K562 (cell line): ENCODE results near the gene IKZF4. TPM values are rescaled to one million over a fixed set of nuclear protein-coding genes. Genes with fewer than 3 reads are reported as not detected.

Experiments
- NRF1 ChIP-seq, 2 experiments: fragments of 450-650 bp; IDR thresholded peaks in 1 of 2; conservative IDR thresholded peaks in 1 of 2; 2 replicates each; pipeline ENCODE4 v1.6.1; 2014; ENCODE audit warnings: mild to moderate bottlenecking in 2 of 2
- RBM14 ChIP-seq: fragments of 200-400 bp; formaldehyde crosslinking; IDR thresholded peaks from 2 replicates; pipeline ENCODE4 v1.6.1; 2018; ENCODE audit warnings: low read depth, mild to moderate bottlenecking, low read length, moderate library complexity, borderline replicate concordance; ENCODE audit not compliant: insufficient read depth
- SP1 ChIP-seq: sonication (generic); formaldehyde crosslinking; IDR thresholded peaks from 2 replicates; pipeline ENCODE4 v1.8.1; 2022; ENCODE audit warnings: mild to moderate bottlenecking, missing genetic modification reagents
- SUPT5H ChIP-seq: fragments of 450-650 bp; IDR thresholded peaks from 2 replicates; pipeline ENCODE4 v1.6.1; 2016
- ZFPM2 ChIP-seq: fragments of 250-450 bp; sonication (Bioruptor Pico); IDR thresholded peaks from 2 replicates; pipeline ENCODE4 v1.5.1; 2022; ENCODE audit warnings: mild to moderate bottlenecking
- ZNF217 ChIP-seq: sonication (generic); formaldehyde crosslinking; IDR thresholded peaks from 2 replicates; pipeline ENCODE4 v1.8.0; 2022; ENCODE audit warnings: mild to moderate bottlenecking, missing genetic modification reagents
- polyA plus RNA-seq, 8 experiments: library from polyadenylated mRNA; depleted of rRNA in 4 of 8; stranded (reverse) in 5 of 8; unstranded in 3 of 8; fragments of >200 nt; fragmentation: Nextera tagmentation in 2 of 8; fragmentation: Illumina TruSeq in 1 of 8; extraction: Ambion mirVana in 2 of 8; extraction: Trizol in 1 of 8; gene quantifications; 2 replicates each; pipeline versions ENCODE4 v1.2.1 to v1.2.3, GENCODE V29; 2011 to 2014; ENCODE audit warnings: inconsistent platforms in 1 of 8, missing spikeins in 1 of 8
- total RNA-seq, 7 experiments: library from RNA; depleted of rRNA in 6 of 7; stranded (reverse); fragments of >200 nt in 6 of 7; fragmentation: Illumina TruSeq in 2 of 7; extraction: Trizol in 2 of 7; gene quantifications; 2 replicates each; pipeline versions ENCODE4 v1.2.1 to v1.2.3, GENCODE V29; 2011 to 2021; ENCODE audit warnings: low replicate concordance in 1 of 7
- TF ChIP-seq, protein P1 (sequence below): fragments of 250-450 bp; sonication (Bioruptor Pico); IDR thresholded peaks from 2 replicates; pipeline ENCODE4 v1.5.0; 2021; ENCODE audit warnings: mild to moderate bottlenecking, moderate library complexity
- TF ChIP-seq, protein P2 (sequence below): fragments of 450-650 bp; formaldehyde crosslinking; IDR thresholded peaks from 2 replicates; pipeline ENCODE4 v1.4.0; 2020; ENCODE audit warnings: mild to moderate bottlenecking, moderate library complexity
- TF ChIP-seq, protein P3 (sequence below): fragments of 450-650 bp; IDR thresholded peaks from 2 replicates; pipeline ENCODE4 v1.6.1; 2016; ENCODE audit warnings: low read depth, mild to moderate bottlenecking, moderate library complexity
- TF ChIP-seq, protein P4 (sequence below), 2 experiments: IDR thresholded peaks; 2 replicates each; pipeline ENCODE4 v1.6.1; 2012; ENCODE audit warnings: improper control_type of control experiment in 2 of 2, low read depth in 2 of 2, low read length in 2 of 2, borderline replicate concordance in 1 of 2
- TF ChIP-seq, protein P5 (sequence below): fragments of 250-450 bp; sonication (Bioruptor Pico); IDR thresholded peaks from 2 replicates; pipeline ENCODE4 v1.4.0; 2020
- TF ChIP-seq, protein P6 (sequence below): fragments of 450-650 bp; formaldehyde crosslinking; IDR thresholded peaks from 2 replicates; pipeline ENCODE4 v1.4.0; 2020; ENCODE audit warnings: mild to moderate bottlenecking, moderate library complexity
- TF ChIP-seq, protein P7 (sequence below), 3 experiments: fragments of 200-800 bp in 1 of 3; sonication (Bioruptor generic) in 1 of 3; sonication (generic) in 1 of 3; formaldehyde crosslinking in 1 of 3; IDR thresholded peaks; 2 replicates each; pipeline versions ENCODE4 v1.6.1 to v1.8.0; 2016 to 2022; ENCODE audit warnings: mild to moderate bottlenecking in 2 of 3, missing compliant biosample characterization in 2 of 3, missing genetic modification characterization in 2 of 3, missing genetic modification reagents in 1 of 3

The IKZF4 gene
- total and polyA plus RNA-seq, 9 of the 15 experiments (the other 6 are each of a cell fraction or from before 2014, with no cell fraction given), result 1.9 to 16.3 (median 3.6) TPM

DNA sequence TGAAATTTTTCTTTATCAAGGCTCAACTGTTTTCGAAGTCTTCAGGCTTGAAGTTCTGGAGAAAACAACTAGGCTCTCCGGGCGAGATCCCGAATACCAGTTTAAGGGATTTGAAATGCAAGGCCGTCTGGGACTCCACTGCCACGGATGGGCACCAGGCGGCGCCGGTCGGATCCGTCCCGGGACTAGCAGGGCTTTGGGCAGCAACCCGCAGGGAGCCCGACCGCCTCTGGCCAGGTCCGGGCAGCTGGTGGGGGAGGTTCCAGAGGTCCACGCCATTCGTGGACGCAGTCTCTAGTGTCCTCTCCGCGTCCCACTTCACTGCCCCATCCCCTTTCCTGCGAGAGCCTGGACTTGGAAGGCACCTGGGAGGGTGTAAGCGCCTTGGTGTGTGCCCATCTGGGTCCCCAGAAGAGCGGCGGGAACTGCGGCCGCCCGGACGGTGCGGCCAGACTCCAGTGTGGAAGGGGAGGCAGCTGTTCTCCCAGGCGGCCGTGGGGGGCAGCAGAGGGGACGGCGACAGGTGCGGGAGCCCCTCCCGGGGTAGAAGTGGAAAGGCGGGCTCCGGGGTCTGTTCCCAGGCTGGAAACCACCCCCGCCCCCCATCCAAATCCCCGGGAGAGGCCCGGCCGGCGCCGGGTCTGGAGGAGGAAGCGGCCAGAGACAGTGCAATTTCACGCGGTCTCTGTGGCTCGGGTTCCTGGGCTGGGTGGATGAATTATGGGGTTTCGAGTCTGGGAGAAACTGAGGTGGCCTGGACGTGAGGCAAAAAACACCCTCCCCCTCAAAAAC lies 58.3 kb downstream of the IKZF4 start (continued):
- TF ChIP-seq, protein P1, sequence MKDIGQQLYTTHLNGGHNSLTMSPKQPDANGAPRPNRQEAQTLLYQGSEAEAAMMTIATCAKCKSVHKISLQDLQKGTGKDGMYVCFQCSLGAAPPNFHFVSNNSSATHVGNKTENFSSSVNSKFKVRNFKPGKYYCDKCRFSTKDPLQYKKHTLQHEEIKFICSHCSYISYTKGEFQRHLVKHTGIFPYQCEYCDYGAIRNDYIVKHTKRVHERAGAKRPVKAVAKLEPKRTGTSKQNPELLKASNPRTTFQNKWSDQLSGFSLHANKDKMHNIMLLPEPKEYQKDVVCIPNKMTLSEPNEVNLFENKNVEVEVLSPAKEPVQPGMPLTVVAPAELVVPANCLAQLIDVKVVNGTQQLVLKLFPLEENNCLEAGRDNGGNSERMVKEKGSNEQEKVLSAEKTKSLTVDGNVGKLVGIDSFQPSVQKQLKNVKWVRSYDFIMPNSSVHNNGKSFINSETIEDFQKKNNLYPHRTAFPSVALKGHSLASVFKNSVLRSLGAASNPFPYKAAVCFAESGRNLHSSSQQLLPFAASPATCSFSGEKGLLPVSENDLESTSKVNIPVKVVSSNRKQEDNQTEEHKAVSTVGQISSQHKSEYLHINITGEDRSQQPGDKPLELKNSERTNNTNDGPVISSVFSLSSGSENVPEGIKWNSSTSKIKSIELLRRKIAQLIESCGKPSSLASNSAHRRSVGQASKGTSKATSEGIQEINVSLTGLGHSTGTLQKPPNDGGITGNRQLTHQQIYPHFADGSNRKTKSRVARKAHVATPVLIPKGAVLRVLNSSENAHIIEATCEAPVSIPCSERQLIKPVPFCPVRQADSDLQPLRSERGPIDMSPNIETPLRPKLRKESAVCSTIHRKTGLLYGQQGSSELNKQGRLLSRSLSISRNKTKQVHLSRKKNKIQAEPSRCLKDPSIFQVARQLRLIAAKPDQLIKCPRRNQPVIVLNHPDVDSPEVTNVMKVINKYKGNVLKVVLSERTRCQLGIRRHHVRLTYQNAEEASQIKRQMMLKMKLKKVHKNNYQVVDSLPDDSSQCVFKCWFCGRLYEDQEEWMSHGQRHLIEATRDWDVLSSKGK (CRISPR knock-in tag), result no peak
- TF ChIP-seq, protein P2, sequence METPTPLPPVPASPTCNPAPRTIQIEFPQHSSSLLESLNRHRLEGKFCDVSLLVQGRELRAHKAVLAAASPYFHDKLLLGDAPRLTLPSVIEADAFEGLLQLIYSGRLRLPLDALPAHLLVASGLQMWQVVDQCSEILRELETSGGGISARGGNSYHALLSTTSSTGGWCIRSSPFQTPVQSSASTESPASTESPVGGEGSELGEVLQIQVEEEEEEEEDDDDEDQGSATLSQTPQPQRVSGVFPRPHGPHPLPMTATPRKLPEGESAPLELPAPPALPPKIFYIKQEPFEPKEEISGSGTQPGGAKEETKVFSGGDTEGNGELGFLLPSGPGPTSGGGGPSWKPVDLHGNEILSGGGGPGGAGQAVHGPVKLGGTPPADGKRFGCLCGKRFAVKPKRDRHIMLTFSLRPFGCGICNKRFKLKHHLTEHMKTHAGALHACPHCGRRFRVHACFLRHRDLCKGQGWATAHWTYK (CRISPR knock-in tag), result peak; percentile 47; the same call in 1 of the 2 replicates
- TF ChIP-seq, protein P3, sequence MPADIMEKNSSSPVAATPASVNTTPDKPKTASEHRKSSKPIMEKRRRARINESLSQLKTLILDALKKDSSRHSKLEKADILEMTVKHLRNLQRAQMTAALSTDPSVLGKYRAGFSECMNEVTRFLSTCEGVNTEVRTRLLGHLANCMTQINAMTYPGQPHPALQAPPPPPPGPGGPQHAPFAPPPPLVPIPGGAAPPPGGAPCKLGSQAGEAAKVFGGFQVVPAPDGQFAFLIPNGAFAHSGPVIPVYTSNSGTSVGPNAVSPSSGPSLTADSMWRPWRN, result no peak
- TF ChIP-seq, protein P4, sequence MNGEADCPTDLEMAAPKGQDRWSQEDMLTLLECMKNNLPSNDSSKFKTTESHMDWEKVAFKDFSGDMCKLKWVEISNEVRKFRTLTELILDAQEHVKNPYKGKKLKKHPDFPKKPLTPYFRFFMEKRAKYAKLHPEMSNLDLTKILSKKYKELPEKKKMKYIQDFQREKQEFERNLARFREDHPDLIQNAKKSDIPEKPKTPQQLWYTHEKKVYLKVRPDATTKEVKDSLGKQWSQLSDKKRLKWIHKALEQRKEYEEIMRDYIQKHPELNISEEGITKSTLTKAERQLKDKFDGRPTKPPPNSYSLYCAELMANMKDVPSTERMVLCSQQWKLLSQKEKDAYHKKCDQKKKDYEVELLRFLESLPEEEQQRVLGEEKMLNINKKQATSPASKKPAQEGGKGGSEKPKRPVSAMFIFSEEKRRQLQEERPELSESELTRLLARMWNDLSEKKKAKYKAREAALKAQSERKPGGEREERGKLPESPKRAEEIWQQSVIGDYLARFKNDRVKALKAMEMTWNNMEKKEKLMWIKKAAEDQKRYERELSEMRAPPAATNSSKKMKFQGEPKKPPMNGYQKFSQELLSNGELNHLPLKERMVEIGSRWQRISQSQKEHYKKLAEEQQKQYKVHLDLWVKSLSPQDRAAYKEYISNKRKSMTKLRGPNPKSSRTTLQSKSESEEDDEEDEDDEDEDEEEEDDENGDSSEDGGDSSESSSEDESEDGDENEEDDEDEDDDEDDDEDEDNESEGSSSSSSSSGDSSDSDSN (IDR thresholded peaks at IDR 0.05; ENCODE audit: borderline replicate concordance in 1 of 2, low read depth in 2 of 2, low read length in 2 of 2), result peak in 1 of 2 experiments; percentile 57; a peak in 1 of 4 replicates
- TF ChIP-seq SUPT5H (no peak), SP1 (CRISPR knock-in tag) (0 out of 2 replicates have a peak, but pooled peaks have one; percentile 23), ZNF217 (no peak), ZFPM2 (CRISPR knock-in tag) (no peak), NRF1 (conservative IDR thresholded peaks at IDR 0.05 in 1 of 2, IDR thresholded peaks at IDR 0.05 in 1 of 2) (no peak), RBM14 (no peak)
- TF ChIP-seq, protein P5, sequence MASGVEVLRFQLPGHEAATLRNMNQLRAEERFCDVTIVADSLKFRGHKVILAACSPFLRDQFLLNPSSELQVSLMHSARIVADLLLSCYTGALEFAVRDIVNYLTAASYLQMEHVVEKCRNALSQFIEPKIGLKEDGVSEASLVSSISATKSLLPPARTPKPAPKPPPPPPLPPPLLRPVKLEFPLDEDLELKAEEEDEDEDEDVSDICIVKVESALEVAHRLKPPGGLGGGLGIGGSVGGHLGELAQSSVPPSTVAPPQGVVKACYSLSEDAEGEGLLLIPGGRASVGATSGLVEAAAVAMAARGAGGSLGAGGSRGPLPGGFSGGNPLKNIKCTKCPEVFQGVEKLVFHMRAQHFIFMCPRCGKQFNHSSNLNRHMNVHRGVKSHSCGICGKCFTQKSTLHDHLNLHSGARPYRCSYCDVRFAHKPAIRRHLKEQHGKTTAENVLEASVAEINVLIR (CRISPR knock-in tag), result no peak
- TF ChIP-seq, protein P6, sequence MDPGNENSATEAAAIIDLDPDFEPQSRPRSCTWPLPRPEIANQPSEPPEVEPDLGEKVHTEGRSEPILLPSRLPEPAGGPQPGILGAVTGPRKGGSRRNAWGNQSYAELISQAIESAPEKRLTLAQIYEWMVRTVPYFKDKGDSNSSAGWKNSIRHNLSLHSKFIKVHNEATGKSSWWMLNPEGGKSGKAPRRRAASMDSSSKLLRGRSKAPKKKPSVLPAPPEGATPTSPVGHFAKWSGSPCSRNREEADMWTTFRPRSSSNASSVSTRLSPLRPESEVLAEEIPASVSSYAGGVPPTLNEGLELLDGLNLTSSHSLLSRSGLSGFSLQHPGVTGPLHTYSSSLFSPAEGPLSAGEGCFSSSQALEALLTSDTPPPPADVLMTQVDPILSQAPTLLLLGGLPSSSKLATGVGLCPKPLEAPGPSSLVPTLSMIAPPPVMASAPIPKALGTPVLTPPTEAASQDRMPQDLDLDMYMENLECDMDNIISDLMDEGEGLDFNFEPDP (CRISPR knock-in tag), result no peak
- TF ChIP-seq, protein P7, sequence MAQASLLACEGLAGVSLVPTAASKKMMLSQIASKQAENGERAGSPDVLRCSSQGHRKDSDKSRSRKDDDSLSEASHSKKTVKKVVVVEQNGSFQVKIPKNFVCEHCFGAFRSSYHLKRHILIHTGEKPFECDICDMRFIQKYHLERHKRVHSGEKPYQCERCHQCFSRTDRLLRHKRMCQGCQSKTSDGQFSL (CRISPR knock-in tag; IDR thresholded peaks at IDR 0.05), result no peak
- TF ChIP-seq, protein P7 (tag; IDR thresholded peaks at IDR 0.05), result no peak
